GM15510 (cell line): ENCODE measurements around the gene IL27RA.

Experiments used
- POLR2A ChIP-seq: IDR thresholded peaks from 3 replicates; pipeline ENCODE4 v1.6.1; 2011; ENCODE audit warnings: borderline replicate concordance; ENCODE audit not compliant: insufficient read length; ENCODE audit errors: extremely low read depth

IL27RA gene

DNA sequence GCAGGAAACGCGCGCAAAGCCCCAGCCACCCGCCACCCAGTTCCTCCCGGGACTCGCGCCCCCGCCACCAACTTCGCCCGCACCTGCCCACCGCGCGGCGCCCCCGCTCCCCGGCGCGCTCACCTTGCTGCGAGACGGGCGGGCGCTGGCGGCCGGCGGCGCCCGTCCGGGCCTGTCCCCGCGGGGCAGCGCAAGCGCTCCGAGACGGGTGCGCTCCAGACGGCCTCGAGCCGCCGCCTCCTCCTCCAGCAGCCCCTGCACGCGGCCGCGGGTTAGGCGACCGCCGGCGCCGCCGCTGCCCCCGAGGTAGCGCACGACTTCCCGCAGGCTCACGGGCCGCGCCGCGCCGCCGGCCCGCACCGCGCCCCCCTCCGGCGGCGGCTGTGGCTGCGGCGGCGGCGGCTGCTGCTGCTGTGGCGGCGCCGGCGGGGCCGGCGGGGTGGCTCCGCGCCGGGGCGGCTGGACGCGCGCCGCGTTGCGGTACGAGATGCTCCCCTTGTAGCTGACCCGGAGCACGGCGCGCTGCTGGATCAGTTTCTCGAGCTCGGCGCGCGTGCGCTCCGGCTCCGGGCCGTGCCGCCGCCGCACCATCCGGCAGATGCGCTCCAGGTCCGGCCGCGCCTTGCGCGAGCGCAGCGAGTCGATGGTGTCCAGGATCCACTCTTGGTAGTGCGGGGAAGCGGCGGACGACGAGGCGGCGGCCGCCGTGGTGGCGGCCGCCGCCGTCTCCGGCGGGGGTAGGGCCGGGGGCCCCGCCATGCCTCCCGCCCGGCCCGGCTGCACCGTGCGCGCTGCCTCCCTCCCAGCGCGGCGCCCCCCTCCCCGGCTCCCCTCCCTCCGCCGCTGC lies 58.3 kb downstream of the IL27RA start:
- TF ChIP-seq POLR2A: no peak

DNA sequence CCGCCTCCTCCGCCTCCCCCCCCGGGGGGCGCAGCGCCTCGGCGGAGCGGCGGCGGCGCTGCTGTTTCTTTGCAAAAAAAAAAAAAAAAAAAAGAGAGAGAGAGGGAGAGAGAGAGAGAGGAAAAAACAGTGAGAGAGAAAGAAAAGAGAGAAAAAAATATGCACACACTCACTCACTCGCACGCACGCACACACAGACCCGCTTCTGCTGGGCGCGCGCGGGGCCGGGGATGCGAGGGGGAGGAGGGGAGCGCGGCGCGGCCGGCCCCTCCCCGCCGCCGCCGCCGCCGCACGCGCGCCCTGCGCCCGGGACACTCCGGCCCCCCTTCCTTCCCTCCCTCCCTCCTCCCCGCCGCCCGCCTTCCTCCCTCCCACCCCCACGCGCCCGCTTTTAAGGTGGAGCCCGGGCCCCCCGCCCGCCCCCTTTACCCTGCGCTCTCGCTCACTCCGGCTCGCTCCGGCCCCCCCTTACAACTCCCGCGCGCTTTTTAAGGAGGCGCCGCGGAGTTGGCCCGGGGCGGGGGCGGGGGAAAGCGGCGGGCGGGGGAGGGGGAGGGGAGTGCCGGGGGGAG lies 59.0 kb downstream of the IL27RA start, which contains the start of gene SAMD1:
SAMD1 (minus strand) TSS at position 243 of the 572 bp plus-strand sequence.
- TF ChIP-seq POLR2A: no peak

DNA sequence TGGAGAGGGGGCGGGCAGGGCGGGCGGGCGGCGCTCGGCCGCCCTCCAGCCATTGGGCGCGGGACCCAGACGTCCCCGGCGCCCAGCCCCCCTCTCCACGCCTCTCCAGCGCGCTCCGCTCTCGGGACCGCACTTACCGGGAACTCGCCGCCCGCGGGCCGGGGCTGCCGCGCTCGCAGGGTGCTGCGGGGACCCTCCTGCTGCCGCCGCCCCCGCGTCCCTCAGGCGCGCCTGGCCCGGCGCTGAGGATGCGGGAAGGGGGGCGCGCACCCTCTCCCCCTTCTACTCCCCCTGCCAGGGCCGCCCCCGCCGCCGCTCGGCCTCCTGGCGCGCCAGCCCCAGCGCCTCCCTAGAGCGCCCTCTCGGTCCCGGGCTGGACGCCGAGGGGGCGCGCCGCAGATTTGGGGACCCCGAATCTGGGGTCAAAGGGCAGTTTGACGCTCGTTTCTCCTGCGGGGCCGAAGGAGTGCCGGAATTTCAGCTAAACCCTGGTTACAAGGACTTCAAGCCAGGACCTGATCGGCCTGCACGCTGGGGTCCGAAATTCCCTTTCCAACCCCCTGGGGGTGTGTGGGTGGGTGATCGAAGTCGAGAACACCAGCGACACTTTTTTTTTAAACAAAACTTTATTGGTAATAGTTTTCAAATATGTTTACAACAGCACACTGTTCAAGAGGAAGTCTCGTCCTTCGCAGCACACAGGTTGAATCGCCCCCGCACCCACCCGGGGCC lies 59.7 kb downstream of the IL27RA start:
- TF ChIP-seq POLR2A: peak; percentile 83

DNA sequence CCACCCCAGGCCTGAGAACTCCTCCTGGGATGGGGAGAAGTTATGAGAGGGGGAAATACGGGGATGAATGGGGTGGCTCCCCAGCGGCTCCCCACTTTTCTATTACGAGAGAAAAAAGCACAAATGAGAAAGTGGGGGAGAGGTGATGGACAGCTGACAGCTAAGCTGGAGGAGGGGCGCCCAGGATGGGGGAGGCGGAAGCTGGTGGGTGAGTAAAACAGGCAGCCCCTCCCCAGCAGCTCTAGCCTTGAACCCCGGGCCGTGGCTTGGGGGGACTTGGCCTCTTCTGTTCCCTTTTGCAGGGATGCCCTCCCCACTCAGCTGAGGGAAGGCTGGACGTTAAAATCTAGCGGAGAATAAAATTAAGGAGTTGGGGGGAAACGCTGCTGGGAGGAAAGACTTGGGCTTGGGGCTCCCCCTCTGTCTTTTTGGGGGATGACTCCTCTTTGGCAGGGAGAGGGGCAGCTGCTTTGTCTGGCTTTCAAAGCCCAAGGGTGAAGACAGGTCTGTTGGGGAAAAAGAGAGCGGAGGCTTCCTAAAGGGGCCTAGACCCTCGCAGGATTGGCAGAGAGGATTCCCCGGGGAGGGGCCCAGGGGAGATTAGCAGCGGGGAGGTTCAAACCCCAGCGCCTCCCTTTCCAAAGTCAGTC lies 60.4 kb downstream of the IL27RA start:
- no peak for TF ChIP-seq POLR2A

DNA sequence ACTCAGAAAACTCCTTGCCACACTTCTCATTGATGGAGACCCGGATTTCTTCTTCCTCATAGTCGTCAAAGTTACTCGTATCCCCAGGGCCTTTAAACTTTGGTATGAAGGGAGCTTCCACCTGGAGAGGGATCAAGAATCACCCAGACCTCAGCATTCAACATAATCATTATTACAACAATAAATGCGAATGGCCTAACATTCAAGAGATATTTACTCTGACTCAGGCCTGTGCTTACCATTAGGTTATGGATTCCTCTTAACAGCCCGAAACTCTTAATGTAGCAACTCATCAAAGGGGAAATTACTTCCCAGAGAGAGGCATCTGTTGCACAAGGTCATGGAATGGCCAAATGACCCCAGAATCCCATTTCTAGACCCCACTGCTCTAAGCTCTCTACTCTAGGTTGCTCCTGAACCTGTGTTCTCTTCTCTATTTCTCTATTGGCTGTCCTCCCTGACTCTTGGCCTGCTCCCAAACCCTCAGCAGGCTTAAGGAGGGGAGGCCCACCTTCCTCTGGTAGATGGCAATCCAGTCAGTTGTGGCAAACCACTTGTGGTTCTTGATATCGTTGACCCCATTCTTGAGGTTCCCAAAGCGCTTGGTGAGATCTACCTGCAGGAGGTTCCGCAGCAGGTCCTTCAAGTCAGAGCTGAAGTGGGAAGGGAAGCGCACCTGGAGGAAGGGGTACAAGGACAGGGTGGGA lies 61.7 kb downstream of the IL27RA start:
- no peak for TF ChIP-seq POLR2A

DNA sequence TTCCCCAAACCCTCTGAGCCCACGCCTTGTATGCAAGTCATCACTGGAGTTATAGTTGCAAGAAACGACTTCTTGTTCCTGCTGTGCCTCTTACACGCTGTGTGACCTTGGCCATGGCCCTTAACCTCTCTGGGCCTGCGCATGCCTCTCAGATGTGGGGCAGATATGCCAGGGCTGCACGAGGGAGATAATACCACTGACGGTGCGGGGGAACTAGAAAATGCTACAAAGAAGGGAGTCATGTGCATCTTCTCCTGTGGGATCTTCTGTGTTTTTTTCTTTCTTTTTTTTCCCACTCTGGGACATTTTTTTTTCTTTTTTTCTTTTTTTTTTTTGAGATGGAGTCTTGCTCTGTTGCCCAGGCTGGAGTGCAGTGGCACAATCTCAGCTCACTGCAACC lies 63.3 kb downstream of the IL27RA start:
- TF ChIP-seq POLR2A: no peak

DNA sequence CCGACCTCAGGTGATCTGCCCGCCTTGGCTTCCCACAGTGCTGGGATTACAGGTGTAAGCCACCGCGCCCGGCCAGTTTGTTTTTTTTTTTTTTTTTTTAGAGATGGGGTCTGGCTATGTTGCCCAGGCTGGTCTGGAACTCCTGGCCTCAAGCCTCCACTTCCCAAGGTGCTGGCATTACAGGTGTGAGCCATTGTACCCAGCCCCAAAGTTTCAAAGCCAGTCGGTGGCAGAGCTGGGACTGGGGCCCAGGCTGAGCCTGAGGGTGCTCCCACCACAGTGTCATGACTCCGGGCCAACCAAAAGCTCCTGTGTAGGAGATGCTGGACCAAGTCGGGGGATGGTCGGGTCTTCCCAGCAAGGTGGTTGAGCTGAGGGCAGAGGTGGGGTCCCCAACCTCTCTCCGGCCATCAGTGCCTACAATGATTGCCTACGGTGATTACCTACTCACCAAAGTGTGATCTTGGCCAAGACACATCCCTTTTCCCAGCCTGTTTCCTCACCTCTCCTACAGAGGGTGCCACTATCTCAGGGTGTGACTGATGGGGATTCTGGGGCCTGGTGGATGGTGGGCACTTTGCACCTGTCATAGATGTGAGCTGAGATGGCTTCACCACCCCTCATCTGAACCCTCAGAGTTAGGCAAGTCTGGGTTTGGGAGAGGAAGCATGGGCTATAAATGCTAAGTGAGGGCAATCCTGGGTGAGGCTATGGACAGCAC lies 64.9 kb downstream of the IL27RA start:
- no peak for TF ChIP-seq POLR2A

DNA sequence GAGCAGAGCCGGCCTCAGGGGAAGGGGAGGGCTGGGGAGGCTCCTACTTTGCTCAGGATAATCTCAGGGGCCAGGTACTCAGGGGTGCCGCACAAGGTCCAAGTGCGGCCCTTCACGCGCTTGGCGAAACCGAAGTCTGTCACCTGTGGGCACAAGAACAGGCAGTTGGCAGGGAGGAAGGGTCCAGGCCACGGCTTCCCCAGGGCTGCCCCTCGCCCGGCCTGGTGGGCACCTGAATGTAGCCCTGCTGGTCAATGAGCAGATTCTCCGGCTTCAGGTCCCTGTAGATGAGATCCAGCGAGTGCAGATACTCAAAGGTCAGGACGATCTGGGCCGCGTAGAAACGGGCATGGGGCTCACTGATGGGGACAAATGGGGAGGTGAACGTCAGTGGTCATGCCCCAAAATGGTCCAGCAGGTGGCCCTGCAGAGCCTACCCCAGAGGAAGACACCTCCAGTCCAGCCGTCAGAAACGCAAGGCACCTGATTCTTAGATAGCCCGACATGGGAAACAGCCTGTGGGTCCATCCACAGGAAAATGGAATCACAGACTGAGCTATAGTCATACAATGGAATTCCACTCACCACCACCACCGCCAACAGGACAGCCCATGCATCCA lies 66.1 kb downstream of the IL27RA start:
- TF ChIP-seq POLR2A: no peak

DNA sequence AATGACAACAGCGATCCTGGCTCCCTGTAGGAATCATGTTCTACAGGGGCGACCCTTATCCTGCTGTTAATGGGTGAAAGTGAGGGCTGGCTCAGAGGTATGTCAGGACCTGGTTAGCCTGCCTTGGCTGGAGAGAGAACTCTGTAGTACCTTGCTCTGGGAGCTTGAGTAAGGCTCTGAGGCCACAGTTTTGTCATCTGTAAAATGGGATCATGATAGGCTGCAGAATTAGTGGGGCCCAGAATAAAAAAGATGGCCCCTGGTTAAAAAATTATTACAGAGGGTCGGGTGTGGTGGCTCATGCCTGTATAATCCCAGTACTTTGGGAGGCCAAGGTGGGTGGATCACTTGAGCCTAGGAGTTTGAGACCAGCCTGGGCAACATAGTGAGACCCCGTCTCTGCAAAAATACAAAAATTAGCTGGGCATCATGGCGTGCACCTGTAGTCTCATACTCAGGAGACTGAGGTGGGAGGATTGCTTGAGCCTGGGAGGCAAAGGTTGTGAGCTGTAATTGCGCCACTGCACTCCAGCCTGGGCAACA lies 69.5 kb downstream of the IL27RA start:
- TF ChIP-seq POLR2A: no peak

DNA sequence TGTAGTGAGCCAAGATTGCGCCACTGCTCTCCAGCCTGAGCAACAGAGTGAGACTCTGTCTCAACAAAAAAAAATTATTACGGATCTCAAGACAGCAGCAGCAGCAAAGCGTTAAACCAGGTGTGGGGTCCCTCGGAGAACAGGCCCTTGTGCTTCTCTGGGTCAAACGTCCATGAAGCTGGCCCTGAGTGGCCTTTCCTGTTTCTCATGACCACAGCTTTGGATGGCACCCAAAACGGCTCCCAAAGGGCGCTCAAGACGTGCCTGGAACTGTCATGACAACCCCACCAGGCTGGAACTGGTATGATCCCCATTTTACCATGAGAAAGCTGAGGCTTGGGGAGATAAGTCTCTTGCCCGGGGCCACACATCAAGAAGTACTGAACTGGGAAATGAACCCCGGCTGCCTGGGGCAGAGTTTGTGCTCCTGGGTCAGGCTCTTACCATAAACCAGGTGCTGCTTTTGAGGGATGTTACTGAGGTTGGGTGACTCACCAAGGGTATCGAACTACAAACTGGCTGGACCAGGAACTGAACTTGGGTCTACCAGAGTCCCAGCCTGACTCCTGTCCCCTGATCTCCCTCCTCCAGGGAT lies 70.6 kb downstream of the IL27RA start:
- no peak for TF ChIP-seq POLR2A

DNA sequence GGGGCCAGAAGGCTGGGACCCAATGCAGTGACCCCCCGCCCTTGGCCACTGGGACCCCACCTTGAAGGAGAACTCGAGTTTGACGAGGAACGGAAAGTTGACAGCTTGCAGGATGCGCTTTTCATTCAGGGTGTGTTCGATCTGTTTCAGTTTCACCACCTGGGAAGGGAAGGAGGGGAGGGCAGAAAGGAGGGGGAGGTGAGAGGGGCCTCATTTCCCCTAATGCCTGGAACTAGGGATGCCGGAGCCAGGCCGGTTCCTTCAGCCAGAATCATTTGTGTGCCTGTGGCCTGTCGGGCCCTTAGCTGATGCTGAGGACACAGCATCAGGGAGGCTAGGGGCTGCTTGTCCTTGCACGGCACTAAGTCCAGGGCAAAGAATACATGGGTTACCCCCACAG lies 71.2 kb downstream of the IL27RA start:
- no peak for TF ChIP-seq POLR2A
